Right lobe of liver (tissue), 4 donors: ENCODE data around the gene RAP1GAP.

ENCODE experiments used
- POLR2A ChIP-seq: fragments of 450-650 bp; IDR thresholded peaks from one replicate; pipeline ENCODE4 v1.6.1; 2017; ENCODE audit warnings: antibody characterized with exemption, mild to moderate bottlenecking
- TF ChIP-seq, protein P1 (sequence below), 4 donors: fragments of 200-600 bp in 3 of 4; fragments of 450-650 bp in 1 of 4; IDR thresholded peaks; one replicate each; pipeline versions ENCODE4 v1.5.1 to v1.8.0; 2016 to 2022; ENCODE audit warnings: antibody characterized with exemption in 4 of 4, mild to moderate bottlenecking in 2 of 4
- donor health status: DM: no; HTN: no; CAD: no.
- donor health status: DM: no; HTN: no; CAD: no.
- donor health status: DM: no; HTN: yes; CAD: no.

- TF ChIP-seq, protein P1, sequence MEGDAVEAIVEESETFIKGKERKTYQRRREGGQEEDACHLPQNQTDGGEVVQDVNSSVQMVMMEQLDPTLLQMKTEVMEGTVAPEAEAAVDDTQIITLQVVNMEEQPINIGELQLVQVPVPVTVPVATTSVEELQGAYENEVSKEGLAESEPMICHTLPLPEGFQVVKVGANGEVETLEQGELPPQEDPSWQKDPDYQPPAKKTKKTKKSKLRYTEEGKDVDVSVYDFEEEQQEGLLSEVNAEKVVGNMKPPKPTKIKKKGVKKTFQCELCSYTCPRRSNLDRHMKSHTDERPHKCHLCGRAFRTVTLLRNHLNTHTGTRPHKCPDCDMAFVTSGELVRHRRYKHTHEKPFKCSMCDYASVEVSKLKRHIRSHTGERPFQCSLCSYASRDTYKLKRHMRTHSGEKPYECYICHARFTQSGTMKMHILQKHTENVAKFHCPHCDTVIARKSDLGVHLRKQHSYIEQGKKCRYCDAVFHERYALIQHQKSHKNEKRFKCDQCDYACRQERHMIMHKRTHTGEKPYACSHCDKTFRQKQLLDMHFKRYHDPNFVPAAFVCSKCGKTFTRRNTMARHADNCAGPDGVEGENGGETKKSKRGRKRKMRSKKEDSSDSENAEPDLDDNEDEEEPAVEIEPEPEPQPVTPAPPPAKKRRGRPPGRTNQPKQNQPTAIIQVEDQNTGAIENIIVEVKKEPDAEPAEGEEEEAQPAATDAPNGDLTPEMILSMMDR (IDR thresholded peaks at IDR 0.05), result no peak
- no peak for TF ChIP-seq POLR2A
Observed at GRCh38 chr1:21618059-21618458, 51.1 kb downstream of the RAP1GAP start.
